ENCODE data around the gene C4B. TPM values are rescaled to one million over a fixed set of nuclear protein-coding genes. Genes with fewer than 3 reads are reported as not detected.

C4B gene
- total RNA-seq, 1 experiment from 2014 or later: 8.8 TPM

DNA sequence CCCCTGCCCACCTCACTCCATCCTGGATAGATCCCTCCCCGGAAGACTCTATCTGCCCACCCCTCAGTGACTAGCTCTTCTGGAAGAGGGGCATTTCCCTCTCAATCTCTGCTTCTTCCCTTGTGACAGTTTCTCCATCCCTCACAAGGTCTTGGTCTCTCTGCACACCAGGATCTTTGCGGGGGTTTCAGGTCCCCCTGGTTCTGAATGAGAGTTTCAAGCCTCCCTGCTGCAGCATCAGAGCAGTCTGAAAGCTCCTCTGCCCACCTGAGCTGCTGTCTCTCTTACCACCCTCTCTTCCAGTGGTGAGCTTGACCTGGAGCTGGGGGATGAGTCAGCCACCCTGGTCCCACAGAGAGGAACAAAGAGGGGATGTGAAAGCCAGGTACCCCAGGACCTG is 70.2 kb downstream of the C4B start:
- no TSS peak for BruUV-seq (replicated peaks)
- CTCF ChIA-PET: interaction anchor here (0.6 kb wide), 1 partner anchor 38 kb away, joined by 11 read pairs; no protein-coding TSS in a partner anchor
- DNase-seq (ENCODE audit: low read depth, low spot score) (no peak), ATAC-seq (no peak)
- in situ Hi-C loops (cut with HindIII; ENCODE audit: low pct_unique_long_range_greater_than_20kb, low sequenced_read_pairs) (no loop called here), intact Hi-C loops (cut with micrococcal nuclease; ENCODE audit: unreplicated experiment) (no loop called here)
- Histone ChIP-seq H3K9me3 (ENCODE audit: control insufficient read depth, insufficient read depth, low read depth, low read length) (no peaks in the 10 kb centered on the region), H3K27ac (ENCODE audit: low read length) (no peak overlapping the region), H3K4me1 (ENCODE audit: control insufficient read depth, insufficient read depth, low read length) (no peaks in the 10 kb centered on the region), H3K27me3 (ENCODE audit: control insufficient read depth, insufficient read depth, low read length) (no peaks in the 10 kb centered on the region), H3K36me3 (ENCODE audit: control insufficient read depth, insufficient read depth, low read length) (no peaks in the 10 kb centered on the region), H3K4me3 (ENCODE audit: low read depth in 2 of 2, low read length in 2 of 2) (no peak overlapping the region)
- TF ChIP-seq, protein P1, sequence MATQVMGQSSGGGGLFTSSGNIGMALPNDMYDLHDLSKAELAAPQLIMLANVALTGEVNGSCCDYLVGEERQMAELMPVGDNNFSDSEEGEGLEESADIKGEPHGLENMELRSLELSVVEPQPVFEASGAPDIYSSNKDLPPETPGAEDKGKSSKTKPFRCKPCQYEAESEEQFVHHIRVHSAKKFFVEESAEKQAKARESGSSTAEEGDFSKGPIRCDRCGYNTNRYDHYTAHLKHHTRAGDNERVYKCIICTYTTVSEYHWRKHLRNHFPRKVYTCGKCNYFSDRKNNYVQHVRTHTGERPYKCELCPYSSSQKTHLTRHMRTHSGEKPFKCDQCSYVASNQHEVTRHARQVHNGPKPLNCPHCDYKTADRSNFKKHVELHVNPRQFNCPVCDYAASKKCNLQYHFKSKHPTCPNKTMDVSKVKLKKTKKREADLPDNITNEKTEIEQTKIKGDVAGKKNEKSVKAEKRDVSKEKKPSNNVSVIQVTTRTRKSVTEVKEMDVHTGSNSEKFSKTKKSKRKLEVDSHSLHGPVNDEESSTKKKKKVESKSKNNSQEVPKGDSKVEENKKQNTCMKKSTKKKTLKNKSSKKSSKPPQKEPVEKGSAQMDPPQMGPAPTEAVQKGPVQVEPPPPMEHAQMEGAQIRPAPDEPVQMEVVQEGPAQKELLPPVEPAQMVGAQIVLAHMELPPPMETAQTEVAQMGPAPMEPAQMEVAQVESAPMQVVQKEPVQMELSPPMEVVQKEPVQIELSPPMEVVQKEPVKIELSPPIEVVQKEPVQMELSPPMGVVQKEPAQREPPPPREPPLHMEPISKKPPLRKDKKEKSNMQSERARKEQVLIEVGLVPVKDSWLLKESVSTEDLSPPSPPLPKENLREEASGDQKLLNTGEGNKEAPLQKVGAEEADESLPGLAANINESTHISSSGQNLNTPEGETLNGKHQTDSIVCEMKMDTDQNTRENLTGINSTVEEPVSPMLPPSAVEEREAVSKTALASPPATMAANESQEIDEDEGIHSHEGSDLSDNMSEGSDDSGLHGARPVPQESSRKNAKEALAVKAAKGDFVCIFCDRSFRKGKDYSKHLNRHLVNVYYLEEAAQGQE (IDR thresholded peaks at IDR 0.05; ENCODE audit: insufficient read depth in 1 of 2, low read depth in 2 of 2, low read length in 1 of 2): no peak
- TF ChIP-seq SIN3A (IDR thresholded peaks at IDR 0.05; ENCODE audit: borderline replicate concordance, insufficient read depth, low read depth, low read length) (no peak), POLR2AphosphoS5 (IDR thresholded peaks at IDR 0.05; ENCODE audit: low read depth, low read length) (no peak), TCF7L2 (IDR thresholded peaks at IDR 0.05; ENCODE audit: low read depth, low read length) (no peak)
- TF ChIP-seq, protein P2, sequence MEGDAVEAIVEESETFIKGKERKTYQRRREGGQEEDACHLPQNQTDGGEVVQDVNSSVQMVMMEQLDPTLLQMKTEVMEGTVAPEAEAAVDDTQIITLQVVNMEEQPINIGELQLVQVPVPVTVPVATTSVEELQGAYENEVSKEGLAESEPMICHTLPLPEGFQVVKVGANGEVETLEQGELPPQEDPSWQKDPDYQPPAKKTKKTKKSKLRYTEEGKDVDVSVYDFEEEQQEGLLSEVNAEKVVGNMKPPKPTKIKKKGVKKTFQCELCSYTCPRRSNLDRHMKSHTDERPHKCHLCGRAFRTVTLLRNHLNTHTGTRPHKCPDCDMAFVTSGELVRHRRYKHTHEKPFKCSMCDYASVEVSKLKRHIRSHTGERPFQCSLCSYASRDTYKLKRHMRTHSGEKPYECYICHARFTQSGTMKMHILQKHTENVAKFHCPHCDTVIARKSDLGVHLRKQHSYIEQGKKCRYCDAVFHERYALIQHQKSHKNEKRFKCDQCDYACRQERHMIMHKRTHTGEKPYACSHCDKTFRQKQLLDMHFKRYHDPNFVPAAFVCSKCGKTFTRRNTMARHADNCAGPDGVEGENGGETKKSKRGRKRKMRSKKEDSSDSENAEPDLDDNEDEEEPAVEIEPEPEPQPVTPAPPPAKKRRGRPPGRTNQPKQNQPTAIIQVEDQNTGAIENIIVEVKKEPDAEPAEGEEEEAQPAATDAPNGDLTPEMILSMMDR (IDR thresholded peaks at IDR 0.05): no peak
- POLR2A ChIA-PET: no interaction called here

Other genes with a start within 250 kb of the C4B start
- 4.3 TPM for gene VWA7, start 237.5 kb upstream of the C4B start, total RNA-seq (2021; ENCODE audit: unreplicated experiment)
- gene VARS1, start 219.0 kb upstream of the C4B start, total RNA-seq (2021; ENCODE audit: unreplicated experiment): 229 TPM
- 89.7 TPM for gene LSM2, start 207.8 kb upstream of the C4B start, total RNA-seq (2021; ENCODE audit: unreplicated experiment)
- gene HSPA1L, start 199.5 kb upstream of the C4B start, total RNA-seq (2021; ENCODE audit: unreplicated experiment): 2.8 TPM
- 169 TPM for gene HSPA1A, start 199.3 kb upstream of the C4B start, total RNA-seq (2021; ENCODE audit: unreplicated experiment)
- gene HSPA1B, start 187.1 kb upstream of the C4B start, total RNA-seq (2021; ENCODE audit: unreplicated experiment): 147 TPM
- 111 TPM for gene NEU1, start 152.0 kb upstream of the C4B start, total RNA-seq (2021; ENCODE audit: unreplicated experiment)
- gene SLC44A4, start 135.8 kb upstream of the C4B start, total RNA-seq (2021; ENCODE audit: unreplicated experiment): 2.7 TPM
- 60.4 TPM for gene EHMT2, start 117.1 kb upstream of the C4B start, total RNA-seq (2021; ENCODE audit: unreplicated experiment)
- gene ZBTB12, start 112.7 kb upstream of the C4B start, total RNA-seq (2021; ENCODE audit: unreplicated experiment): 9.4 TPM
- 1.0 TPM for gene C2, start 87.1 kb upstream of the C4B start, total RNA-seq (2021; ENCODE audit: unreplicated experiment)
- gene CFB, start 68.7 kb upstream of the C4B start, total RNA-seq (2021; ENCODE audit: unreplicated experiment): 5.6 TPM
- 94.9 TPM for gene NELFE, start 55.8 kb upstream of the C4B start, total RNA-seq (2021; ENCODE audit: unreplicated experiment)
- 121 TPM for gene SKIC2, start 55.6 kb upstream of the C4B start, total RNA-seq (2021; ENCODE audit: unreplicated experiment)
- 38.1 TPM for gene DXO, start 42.7 kb upstream of the C4B start, total RNA-seq (2021; ENCODE audit: unreplicated experiment)
- 8.1 TPM for gene C4A, start 32.7 kb upstream of the C4B start, total RNA-seq (2021; ENCODE audit: unreplicated experiment)
- 1.1 TPM for gene CYP21A2, start 23.6 kb downstream of the C4B start, total RNA-seq (2021; ENCODE audit: unreplicated experiment)
- 1.8 TPM for gene TNXB, start 94.5 kb downstream of the C4B start, total RNA-seq (2021; ENCODE audit: unreplicated experiment)
- 127 TPM for gene ATF6B, start 113.5 kb downstream of the C4B start, total RNA-seq (2021; ENCODE audit: unreplicated experiment)
- gene FKBPL, start 115.5 kb downstream of the C4B start, total RNA-seq (2021; ENCODE audit: unreplicated experiment): 7.4 TPM
- gene PRRT1, start 137.1 kb downstream of the C4B start, total RNA-seq (2021; ENCODE audit: unreplicated experiment): 1.3 TPM
- 20.1 TPM for gene PPT2, start 139.3 kb downstream of the C4B start, total RNA-seq (2021; ENCODE audit: unreplicated experiment)
- gene EGFL8, start 149.8 kb downstream of the C4B start, total RNA-seq (2021; ENCODE audit: unreplicated experiment): 11.1 TPM
- gene AGPAT1, start 161.3 kb downstream of the C4B start, total RNA-seq (2021; ENCODE audit: unreplicated experiment): 88.4 TPM
- gene RNF5, start 163.6 kb downstream of the C4B start, total RNA-seq (2021; ENCODE audit: unreplicated experiment): 82.3 TPM
- 3.7 TPM for gene AGER, start 169.5 kb downstream of the C4B start, total RNA-seq (2021; ENCODE audit: unreplicated experiment)
- 76.2 TPM for gene PBX2, start 175.4 kb downstream of the C4B start, total RNA-seq (2021; ENCODE audit: unreplicated experiment)
- gene GPSM3, start 177.8 kb downstream of the C4B start, total RNA-seq (2021; ENCODE audit: unreplicated experiment): 2.0 TPM
- 2.0 TPM for gene NOTCH4, start 209.3 kb downstream of the C4B start, total RNA-seq (2021; ENCODE audit: unreplicated experiment)